HG03457 (cell line): Measurements from ENCODE around the gene CDH13.

ENCODE experiments used
- ATAC-seq: cut with Tn5 transposase; IDR thresholded peaks from one replicate; pipeline ENCODE4 v1.9.1; 2021; ENCODE audit warnings: moderate number of reproducible peaks; ENCODE audit not compliant: unreplicated experiment

CDH13 gene

DNA sequence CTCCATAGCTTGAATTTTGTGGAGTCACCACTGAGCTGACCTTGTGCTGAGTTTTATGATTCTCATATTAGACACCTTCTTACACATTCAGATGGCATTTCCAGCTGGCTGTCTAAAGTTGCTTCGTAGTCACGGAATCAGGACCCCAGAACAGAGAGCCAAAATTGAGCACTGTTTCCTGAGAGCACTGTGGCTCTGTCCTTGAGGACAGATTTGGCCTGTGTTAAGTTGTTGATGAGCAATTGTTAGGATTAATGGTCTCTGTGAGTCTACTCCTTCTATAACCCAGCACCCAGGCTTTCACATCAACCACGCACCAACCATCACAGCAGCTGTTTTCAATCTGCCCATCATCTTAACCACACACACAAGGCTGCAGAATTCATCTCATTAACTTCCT lies 903.5 kb downstream of the CDH13 start:
- no peak for ATAC-seq

DNA sequence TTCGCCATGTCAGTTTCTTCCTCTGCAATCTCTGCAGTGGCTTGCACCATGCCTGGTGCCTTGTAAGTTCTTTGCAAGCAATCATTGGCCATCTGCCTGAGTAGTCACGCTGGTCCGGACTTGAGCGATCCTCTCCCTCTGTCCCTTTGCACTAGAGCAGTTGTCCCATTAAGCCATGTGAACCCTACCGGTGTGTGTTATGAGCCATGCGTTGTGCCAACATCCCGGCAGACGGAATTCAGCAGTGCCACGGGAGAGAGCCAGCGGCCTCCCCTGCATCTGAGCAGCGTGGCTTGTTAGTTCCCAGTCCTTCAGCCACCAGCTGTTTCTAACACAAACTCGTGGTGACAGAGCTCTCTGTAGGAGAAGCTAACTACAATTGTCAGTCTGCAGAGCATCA lies 905.9 kb downstream of the CDH13 start:
- ATAC-seq: no peak

DNA sequence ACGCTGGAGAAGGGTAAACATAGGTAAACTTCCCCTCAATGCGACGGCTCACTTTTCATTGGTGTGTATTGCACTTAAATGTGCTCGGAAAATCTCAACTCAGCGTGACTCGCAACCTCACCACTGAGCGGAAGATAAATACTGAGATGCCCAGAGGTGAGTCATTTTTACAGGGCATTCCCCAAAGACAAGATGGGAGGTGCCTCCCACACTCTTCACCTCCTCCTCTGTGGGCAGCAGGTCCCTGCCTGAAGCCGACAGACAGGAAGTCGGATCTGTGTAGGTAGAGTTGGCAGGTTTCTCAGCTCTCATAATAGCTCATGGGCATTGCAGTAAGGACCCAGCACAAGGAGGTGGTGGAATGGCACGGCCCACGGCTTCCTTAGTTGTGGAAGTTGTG lies 906.4 kb downstream of the CDH13 start:
- ATAC-seq: no peak

DNA sequence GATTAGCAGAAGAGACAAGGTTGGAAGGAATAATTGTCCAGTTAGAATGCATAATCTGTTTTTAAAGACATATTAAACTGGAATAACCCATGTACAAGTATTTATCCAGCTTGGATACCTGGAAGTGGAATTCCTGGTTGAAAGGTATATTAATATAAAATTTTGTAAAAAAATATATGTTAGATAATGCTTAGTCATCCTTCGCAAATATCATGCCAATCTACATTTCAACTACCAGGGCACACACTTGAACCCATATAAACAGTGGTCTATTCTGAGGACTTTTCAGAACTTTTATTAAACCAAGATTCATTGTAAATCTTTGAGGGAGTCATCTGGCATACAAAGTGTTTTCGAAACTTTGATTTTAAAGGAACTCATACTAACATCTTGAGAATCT lies 911.9 kb downstream of the CDH13 start:
- no peak for ATAC-seq

DNA sequence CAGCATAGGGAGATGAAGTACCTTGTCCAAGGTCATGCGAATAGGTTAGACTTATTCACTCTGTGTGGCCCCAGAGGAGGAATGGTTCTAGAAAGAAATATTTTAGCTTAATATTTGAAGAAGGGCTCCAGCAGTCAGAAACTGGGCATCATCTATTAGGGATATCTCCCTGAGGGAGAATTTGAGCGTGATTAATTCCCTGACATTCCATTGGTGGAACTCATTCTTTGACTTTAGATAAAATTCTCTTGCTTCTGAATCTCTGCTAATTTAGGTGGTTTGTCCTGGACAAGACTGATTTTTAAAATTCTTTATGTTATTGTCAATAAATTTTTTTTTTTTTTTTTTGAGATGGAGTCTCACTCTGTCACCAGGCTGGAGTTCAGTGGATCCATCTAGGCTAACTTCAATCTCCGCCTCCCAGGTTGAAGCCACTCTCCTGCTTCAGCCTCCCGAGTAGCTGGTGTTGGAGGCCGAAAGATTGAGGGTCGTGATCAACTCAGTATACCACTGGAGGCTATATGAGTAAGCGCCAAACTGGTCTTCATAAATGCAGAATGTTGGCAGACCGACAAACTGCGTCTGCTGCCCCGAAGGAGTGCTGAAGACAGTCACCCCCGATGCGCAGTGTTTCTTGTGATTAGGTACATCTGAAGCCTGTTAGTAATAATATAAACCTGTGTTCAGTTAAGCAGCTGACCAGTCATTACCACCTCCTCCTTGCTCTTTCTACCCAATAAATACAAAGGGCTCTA lies 913.1 kb downstream of the CDH13 start:
- ATAC-seq: no peak

DNA sequence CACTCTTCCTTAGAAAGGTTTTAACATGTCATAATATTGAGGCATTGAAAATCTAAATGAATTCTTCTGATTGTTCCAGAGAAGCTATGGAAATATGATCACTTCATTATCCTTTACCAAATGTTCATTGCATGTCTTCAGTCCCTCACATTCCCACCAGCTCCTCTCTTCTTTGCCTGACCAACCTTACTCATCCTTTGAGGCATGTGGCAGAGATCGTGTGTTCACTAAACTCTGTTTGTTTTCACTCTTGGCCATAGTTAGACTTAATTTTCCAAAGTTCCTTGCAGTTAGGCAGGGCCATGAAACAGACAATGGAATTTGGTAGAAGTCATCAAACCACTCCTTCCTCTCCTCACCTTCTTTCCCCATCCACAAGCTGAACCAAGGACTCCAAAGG lies 914.5 kb downstream of the CDH13 start:
- ATAC-seq: no peak

DNA sequence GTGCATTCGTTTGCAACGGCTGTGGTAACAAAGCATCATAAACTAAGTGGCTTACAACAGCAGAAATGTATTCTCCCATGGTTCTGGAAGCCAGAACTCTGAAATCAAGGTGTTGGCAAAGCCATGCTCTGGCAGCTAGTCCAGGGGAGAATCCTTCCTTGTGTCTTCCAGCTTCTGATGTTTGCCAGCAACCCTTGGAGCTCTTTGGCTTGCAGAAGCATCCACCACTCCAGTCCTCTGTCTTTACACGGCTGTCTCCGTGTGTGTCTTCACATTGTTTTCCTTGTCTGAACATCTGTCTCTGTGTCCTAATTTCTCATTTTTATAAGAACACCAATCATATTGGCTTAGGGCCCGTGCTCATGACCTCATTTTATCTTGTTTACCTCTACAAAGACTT lies 915.7 kb downstream of the CDH13 start:
- no peak for ATAC-seq

DNA sequence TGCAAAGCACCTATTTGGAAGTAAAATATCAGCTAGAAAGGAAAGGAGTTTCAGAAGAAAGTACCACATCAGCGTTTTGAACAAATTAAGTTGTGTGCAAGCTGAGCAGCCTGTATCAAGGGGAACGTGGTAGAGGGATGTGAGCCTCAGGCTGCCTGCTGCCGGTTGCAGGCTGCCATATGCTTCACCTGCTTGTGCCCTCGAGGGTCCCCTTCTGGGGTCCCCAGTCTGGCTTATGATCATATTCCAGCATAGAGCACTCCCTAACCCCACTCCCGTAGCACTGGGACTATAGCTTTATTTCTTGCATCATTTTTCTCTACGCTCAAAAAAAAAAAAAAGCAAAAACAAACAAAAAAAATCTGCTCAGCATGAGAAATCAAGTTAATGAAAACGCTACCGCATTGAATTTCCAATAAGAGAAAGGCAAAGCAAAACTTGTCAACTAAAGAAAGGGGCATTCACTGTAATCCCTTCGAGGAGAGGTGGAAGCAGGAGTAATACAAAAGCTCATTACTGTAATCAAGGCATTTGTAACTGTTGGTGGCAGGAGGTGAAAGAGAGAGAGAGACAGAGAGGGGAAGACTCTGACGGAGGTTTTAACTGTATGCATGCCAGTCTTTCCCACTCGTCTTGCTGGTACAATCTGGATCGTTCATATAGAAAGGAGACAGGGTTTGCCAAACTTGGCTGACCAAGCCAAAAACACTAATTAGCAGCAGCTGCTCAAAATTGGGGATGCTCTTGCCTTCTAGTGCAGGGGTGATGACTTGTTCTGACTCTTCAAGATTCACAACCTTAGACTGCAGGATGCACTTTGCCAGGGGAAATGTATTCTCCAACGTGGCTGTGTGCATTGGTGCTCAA lies 922.8 kb downstream of the CDH13 start:
- no peak for ATAC-seq

DNA sequence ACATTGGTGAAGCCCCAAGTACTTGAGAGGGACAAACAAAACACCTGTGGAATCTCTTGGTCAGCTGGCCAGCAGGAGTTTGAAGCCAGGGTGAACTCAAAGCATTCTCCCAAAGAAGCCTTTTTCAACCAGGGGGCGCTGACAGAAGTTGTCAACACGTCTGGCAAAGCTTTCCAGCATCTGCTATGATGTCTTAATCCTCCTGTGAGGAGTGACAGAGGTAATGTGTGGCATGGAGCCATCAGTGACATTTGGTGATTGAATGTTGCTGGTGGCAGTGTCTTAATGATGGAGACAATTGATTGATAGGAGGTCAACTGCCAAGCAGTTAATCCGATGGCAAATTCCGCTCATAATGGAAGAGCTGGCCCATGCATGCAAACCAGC lies 923.4 kb downstream of the CDH13 start:
- no peak for ATAC-seq

DNA sequence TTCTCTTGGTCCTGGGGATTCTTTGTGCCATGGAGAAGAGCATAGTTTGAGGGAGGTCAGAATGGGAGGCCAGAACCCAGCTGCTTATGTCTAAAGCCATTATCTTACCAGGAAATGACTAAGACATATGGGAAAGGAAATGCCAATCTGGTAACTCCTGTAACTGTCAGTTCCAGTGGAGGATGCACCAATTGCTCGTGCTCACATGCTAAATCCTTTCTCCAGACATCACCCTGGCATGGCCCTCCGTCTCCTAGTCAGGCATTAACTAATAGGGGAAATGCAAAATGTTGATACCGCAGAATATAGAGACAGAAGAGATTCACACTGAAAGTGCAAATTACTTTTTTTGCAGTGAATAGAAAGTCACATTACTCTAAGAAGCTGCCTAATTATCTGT lies 925.5 kb downstream of the CDH13 start:
- no peak for ATAC-seq

DNA sequence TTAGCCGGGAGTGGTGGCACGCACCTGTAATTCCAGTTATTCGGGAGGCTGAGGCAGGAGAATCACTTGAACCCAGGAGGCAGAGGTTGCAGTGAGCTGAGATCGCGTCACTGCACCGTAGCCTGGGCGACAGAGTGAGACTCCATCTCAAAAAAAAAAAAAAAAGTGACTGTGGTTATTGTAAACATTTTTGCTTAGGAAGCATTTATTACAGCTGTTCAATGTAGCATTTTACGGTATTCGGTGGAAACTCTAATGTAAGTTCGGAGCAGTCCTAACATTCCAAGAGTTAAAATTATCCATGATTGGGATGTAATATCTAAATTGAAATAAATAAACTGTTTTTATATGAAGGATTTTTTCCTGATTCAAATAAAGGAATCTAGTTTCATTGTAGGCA lies 926.2 kb downstream of the CDH13 start:
- no peak for ATAC-seq

DNA sequence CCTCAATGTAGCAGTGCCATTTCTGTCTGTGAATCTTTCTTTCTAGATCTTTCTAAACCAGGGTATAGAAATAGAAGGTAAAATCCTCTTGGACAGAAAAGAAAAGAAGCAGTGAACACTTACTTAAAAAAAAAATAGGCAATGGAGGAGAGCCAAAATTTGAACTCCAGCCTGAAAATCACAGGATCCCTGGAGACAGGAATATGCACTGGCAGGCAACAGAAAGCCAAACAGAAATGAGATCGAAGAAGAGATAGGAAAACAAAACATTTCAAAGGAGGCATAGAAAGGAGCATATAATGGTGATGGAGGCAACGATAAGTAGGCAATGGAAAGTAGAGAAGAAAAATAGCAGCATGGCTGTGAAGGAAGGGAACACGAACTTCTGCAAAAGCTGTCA lies 927.3 kb downstream of the CDH13 start:
- ATAC-seq: no peak

DNA sequence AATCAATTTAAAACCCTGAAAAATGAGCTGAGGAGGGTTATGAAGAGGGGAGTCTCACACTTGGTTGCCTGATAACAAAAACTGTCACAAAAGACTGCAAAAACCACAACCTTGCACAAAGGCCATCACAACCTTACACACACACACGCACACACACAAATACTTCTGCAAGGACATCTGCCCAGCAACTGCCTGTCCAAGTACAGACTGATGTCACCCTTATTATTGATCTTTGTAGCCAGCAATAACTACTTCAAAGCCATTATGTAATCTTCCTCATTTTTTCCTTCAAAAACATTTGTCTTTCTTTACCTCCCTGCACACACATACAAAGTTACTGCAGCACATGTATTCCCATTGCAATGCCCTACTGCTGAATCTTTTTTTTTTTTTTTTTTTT lies 927.8 kb downstream of the CDH13 start:
- ATAC-seq: no peak

DNA sequence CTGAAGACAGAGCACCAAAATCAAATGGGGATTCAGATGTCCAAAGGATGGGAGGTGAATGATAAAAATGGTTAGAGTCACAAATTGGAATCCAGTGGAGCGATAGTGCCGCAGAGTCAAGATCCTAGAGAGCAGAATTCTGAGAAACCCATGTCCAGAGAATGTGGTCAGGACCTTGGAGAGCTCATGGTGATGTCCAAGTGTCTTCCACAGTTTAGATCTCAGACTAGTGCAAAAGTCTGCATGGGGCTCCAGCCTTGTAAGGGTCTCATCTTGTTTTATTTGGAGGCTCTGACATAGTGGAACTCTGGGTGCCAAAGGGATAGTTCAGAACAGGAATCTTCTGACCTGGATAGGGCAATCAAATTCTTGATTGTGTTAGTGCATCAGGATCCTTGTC lies 935.1 kb downstream of the CDH13 start:
- ATAC-seq: no peak

DNA sequence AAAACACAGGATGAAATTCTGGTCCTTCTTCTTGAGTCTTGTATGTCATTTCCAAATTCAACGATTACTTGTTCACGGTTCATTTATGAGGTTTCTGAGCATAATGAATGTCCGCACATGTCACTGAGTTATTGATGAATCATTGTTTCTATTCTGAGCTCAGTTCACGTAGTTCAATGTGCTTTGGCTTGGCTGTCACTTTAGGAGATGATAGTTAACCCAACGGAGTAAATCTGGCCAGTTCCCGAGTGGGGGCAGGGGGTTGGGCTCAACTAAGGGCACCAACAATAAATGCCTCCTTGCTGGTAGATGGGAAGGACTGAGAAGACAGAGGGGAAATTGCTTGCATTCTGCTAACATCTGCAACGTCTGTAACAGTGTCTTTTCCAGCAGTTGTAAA lies 941.6 kb downstream of the CDH13 start:
- ATAC-seq: no peak

DNA sequence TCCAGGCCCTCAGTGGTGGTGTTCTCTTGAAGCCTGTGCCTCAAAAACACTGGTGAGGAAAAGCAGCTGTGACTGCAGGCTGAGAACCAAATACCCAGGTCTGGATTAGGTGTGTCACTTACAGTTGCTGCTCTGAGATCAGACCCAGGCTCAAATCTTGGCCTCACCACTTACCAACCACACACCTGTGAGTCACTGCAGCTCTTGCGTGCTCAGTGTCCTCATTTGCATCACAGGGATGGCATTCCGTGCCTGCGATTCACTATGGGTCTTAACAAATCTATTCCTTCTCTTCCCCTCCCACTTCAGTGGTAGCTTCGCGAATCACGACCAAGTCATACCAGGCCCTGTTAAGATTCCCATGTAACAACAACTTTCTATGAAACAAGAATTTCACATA lies 947.6 kb downstream of the CDH13 start:
- ATAC-seq: no peak

DNA sequence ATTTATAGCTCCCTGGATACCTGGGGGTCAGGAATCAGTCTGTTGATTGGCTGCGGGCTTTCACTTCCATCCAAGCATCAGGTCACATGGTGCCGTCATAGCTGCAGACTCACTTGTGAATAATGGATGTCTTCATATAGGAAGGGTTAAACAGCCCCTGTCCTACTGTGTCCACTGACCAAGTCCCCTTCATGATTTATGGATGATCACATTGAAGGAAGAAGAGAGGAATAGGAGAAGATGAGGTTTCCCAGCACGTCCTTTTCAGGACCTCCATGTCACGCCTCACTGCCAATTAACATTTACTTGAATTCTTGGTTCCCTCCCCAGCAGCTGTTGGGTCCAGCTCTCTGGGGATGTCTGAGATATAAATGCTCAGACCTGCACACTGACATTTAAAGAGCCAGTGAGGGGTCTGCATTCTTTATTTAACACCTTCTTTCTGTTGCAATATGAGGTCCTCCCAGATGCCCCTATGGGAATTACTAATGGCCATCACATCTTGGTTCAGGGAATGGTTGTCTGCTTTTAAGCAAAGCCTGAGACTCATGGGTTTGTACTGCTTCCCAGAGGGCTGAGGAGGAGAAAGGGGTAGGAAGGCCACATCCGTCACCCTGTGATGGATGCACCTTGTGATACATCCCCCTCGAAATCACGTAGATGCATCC lies 950.4 kb downstream of the CDH13 start:
- ATAC-seq: no peak

DNA sequence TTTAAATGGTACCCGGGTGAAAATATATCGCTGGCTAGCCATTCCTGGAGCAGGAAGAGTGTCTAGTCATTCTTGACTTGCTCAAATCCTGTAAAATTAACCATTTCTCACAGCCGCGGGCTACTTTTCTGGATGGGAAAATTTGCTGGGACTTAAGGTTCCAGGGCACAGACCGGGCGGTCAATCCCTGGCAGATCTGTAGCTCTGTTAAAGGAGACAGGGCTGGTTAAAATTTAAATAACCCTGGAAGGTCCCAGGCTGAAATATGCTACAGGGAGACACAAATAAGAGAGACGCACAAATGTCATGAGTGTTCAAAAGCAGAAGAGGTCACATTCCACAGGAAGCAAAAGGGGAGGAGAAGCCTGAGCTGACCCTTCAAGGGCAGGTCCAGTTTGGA lies 951.4 kb downstream of the CDH13 start:
- ATAC-seq: no peak

DNA sequence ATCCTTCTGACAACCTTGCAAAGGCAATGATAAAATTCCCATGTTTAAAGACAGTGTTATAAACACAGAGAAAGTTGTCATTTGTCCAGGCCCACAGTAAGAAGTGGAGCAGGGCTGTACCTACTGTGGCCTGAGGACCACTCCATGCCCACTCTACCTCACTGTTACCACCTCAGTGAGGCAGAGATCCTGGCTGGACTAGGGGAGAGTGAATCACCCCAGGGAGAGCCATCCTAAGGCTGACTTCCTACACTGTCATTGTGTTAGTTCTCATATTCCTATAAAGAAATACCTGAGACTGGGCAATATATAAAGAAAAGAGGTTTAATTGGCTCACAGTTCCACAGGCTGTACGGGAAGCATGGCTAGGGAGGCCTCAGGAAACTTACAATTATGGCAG lies 952.3 kb downstream of the CDH13 start:
- no peak for ATAC-seq

DNA sequence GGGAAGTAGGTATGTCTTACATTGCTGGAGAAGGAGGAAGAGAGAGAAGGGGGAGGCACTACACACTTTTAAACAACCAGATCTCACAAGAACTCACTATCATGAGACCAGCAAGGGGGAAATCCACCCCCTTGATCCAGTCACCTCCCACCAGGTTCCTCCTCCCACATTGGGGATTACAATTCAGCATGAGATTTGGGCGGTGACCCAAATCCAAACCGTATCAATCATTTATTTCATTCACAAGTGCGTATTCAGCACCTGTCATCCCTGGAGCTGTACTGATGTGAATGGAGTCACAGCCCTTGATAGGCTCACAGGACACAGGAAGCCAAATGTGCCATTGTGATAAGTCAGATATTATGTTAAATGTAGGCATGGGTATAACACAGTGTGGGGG lies 952.7 kb downstream of the CDH13 start:
- no peak for ATAC-seq

DNA sequence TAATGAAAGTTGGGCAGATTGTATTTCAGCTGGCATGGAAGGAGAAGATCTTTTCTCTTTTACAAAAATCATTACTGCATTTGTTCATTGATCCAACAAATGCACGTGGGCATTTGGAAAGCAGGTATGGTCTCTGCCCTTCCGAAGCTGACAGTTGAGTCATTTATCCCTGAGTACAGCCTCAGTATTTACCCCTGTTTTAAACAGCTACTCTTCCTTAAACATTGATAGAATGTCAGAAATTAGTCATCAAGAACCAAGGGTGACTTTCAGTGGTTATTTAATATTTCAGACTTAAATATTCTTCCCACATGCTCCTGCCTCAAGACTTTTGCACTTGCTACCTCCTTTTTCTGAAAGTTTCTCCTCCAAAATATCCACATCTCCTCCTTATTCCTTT lies 954.3 kb downstream of the CDH13 start:
- ATAC-seq: peak; percentile 90
